ENCODE results near the gene PAQR4.
A peak's percentile ranks its signal among the peaks of the same experiment; 100 is the strongest.

PAQR4 gene

DNA sequence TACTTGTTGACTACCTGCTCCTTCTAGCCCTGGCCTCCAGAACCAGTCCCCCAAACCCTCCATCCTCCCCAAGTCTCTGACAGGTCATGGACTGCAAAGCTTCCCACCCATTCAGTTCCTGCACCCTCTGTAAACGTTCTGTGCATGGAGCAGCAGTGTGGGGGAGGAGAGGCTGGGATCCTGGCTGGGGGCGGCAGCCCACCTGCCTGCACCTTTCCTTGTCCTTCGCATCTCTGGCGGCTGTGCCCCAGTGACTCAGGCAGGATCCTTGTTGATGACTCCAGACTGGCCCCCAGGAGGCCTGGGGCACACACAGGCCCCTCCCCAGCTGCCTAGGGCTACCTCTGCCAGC lies 12.7 kb downstream of the PAQR4 start:
- WGBS, 2 experiments (ENCODE audit: insufficient coverage in 2 of 2): 16 to 44% methylated on average over 2 to 3 of the region's 4 CpGs
- Histone ChIP-seq H3K9me3 (ENCODE audit: control insufficient read depth, low read length) (no peaks in the 10 kb centered on the region), H3K36me3 (ENCODE audit: control insufficient read depth, insufficient read depth, low read length) (peaks cover 13% of the 10 kb centered on the region), H3K4me1 (ENCODE audit: control insufficient read depth, insufficient read depth, low read length, poor library complexity, severe bottlenecking) (peaks cover 14% of the 10 kb centered on the region), H3K4me3 (ENCODE audit: extremely low read depth, insufficient read depth, low read length, poor library complexity, severe bottlenecking) (peak overlapping the region; percentile 72), H3K27ac (ENCODE audit: low read depth, low read length, severe bottlenecking) (peak overlapping the region; percentile 72)

DNA sequence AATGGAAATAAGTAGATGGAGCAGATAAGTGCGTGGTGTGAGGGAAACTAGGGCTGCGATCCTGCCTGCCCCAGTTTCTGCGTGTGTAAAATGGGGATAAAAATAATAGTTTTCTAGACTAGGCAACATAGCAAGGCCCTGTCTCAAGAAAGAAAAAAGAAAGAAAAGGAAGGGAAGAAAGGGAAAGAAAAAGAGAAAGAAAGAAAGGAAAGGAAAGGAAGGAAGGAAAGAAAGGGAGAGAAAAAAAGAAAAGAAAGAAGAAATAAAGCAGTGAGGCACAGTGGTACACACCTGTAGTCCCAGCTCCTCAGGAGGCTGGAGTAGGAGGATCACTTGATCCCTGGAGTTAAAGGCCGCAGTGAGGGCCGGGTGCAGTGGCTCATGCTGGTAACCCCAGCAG lies 13.3 kb downstream of the PAQR4 start:
- H3K36me3 ChIP-seq (ENCODE audit: control insufficient read depth, insufficient read depth, low read length): peaks cover 8% of the 10 kb centered on the region
- no peak overlapping the region for H3K4me3 ChIP-seq (ENCODE audit: extremely low read depth, insufficient read depth, low read length, poor library complexity, severe bottlenecking)
- H3K9me3 ChIP-seq (ENCODE audit: control insufficient read depth, low read length): no peaks in the 10 kb centered on the region
- WGBS, 2 experiments (ENCODE audit: insufficient coverage in 2 of 2): 74 to 82% methylated on average over 3 to 5 of the region's 5 CpGs
- H3K4me1 ChIP-seq (ENCODE audit: control insufficient read depth, insufficient read depth, low read length, poor library complexity, severe bottlenecking): peaks cover 14% of the 10 kb centered on the region
- H3K27ac ChIP-seq (ENCODE audit: low read depth, low read length, severe bottlenecking): no peak overlapping the region

- H3K36me3 ChIP-seq (ENCODE audit: control insufficient read depth, insufficient read depth, low read length): no peaks in the 10 kb centered on the region
- 18 to 19% methylated on average over 36 to 39 of the region's 42 CpGs for WGBS, 2 experiments (ENCODE audit: insufficient coverage in 2 of 2)
- H3K4me3 ChIP-seq (ENCODE audit: extremely low read depth, insufficient read depth, low read length, poor library complexity, severe bottlenecking): no peak overlapping the region
- no peak overlapping the region for H3K27ac ChIP-seq (ENCODE audit: low read depth, low read length, severe bottlenecking)
- peaks cover 14% of the 10 kb centered on the region for H3K4me1 ChIP-seq (ENCODE audit: control insufficient read depth, insufficient read depth, low read length, poor library complexity, severe bottlenecking)
- H3K9me3 ChIP-seq (ENCODE audit: control insufficient read depth, low read length): no peaks in the 10 kb centered on the region
Measured at GRCh38 chr16:2983706-2984136, 14.6 kb downstream of the PAQR4 start.

- Histone ChIP-seq H3K36me3 (ENCODE audit: control insufficient read depth, insufficient read depth, low read length) (no peaks in the 10 kb centered on the region), H3K27ac (ENCODE audit: low read depth, low read length, severe bottlenecking) (no peak overlapping the region), H3K4me3 (ENCODE audit: extremely low read depth, insufficient read depth, low read length, poor library complexity, severe bottlenecking) (no peak overlapping the region), H3K9me3 (ENCODE audit: control insufficient read depth, low read length) (no peaks in the 10 kb centered on the region), H3K4me1 (ENCODE audit: control insufficient read depth, insufficient read depth, low read length, poor library complexity, severe bottlenecking) (peaks cover 14% of the 10 kb centered on the region)
- 97 to 98% methylated on average over 6 to 9 of the region's 9 CpGs for WGBS, 2 experiments (ENCODE audit: insufficient coverage in 2 of 2)
Measured at GRCh38 chr16:2985462-2985861, 16.3 kb downstream of the PAQR4 start.

DNA sequence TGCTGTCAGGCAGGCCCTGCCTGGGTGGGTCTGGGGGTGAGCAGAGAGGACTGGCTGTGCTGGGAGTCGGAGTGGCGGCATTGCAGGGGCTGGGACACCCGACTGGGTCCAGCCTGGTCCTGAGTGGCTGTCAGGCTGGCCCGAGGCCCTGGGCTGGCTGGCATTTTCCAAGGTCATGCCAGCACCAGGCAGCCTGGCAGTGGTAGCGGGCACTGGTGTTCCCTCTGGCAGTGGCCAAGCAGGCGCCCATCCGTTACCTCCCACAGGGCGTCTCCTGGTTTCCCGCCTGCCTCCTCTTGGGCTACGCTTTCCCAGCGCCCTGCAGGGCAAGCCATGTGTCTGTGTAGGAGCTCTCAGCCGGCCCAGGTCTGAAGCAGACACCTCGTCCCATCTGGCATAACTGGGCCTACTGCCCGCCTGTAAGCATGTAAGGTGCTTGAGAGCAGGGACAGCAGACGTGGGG lies 16.8 kb downstream of the PAQR4 start:
- Histone ChIP-seq H3K27ac (ENCODE audit: low read depth, low read length, severe bottlenecking) (no peak overlapping the region), H3K4me3 (ENCODE audit: extremely low read depth, insufficient read depth, low read length, poor library complexity, severe bottlenecking) (no peak overlapping the region), H3K36me3 (ENCODE audit: control insufficient read depth, insufficient read depth, low read length) (no peaks in the 10 kb centered on the region), H3K4me1 (ENCODE audit: control insufficient read depth, insufficient read depth, low read length, poor library complexity, severe bottlenecking) (peaks cover 13% of the 10 kb centered on the region), H3K9me3 (ENCODE audit: control insufficient read depth, low read length) (no peaks in the 10 kb centered on the region)
- WGBS, 2 experiments (ENCODE audit: insufficient coverage in 2 of 2): 95 to 98% methylated on average over 13 to 15 of the region's 15 CpGs

- H3K4me3 ChIP-seq (ENCODE audit: extremely low read depth, insufficient read depth, low read length, poor library complexity, severe bottlenecking): no peak overlapping the region
- H3K27ac ChIP-seq (ENCODE audit: low read depth, low read length, severe bottlenecking): no peak overlapping the region
- H3K9me3 ChIP-seq (ENCODE audit: control insufficient read depth, low read length): no peaks in the 10 kb centered on the region
- H3K36me3 ChIP-seq (ENCODE audit: control insufficient read depth, insufficient read depth, low read length): no peaks in the 10 kb centered on the region
- peaks cover 5% of the 10 kb centered on the region for H3K4me1 ChIP-seq (ENCODE audit: control insufficient read depth, insufficient read depth, low read length, poor library complexity, severe bottlenecking)
- 87 to 94% methylated on average over 15 to 17 of the region's 17 CpGs for WGBS, 2 experiments (ENCODE audit: insufficient coverage in 2 of 2)
Measured at GRCh38 chr16:2986623-2987188, 17.6 kb downstream of the PAQR4 start.

GRCh38 chr16:2987286-2987685 lies 18.1 kb downstream of the PAQR4 start:
- WGBS, 2 experiments (ENCODE audit: insufficient coverage in 2 of 2): 86 to 94% methylated on average over 4 to 9 of the region's 9 CpGs
- no peak overlapping the region for H3K27ac ChIP-seq (ENCODE audit: low read depth, low read length, severe bottlenecking)
- no peaks in the 10 kb centered on the region for H3K9me3 ChIP-seq (ENCODE audit: control insufficient read depth, low read length)
- H3K36me3 ChIP-seq (ENCODE audit: control insufficient read depth, insufficient read depth, low read length): no peaks in the 10 kb centered on the region
- no peaks in the 10 kb centered on the region for H3K4me1 ChIP-seq (ENCODE audit: control insufficient read depth, insufficient read depth, low read length, poor library complexity, severe bottlenecking)
- no peak overlapping the region for H3K4me3 ChIP-seq (ENCODE audit: extremely low read depth, insufficient read depth, low read length, poor library complexity, severe bottlenecking)

DNA sequence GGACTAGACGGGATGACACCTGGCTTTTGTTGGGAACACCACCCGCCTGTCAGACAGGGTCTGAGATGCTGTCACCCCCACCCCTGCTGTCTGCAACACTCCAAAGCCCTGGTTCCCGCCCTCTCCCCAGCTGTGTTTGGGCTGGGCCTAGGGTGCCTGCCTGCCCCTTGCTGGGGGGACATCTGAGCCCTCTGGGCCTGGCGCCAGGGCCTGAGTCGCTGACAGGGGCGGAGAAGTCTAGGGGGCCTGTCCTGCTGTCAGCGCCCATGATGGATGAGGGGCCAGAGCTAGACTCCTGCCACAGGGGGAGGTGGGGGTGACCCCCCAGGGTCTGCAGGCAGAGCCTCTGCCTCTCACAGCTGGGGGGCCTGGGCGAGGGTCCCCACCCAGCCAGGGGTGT lies 18.7 kb downstream of the PAQR4 start:
- no peak overlapping the region for H3K27ac ChIP-seq (ENCODE audit: low read depth, low read length, severe bottlenecking)
- no peak overlapping the region for H3K4me3 ChIP-seq (ENCODE audit: extremely low read depth, insufficient read depth, low read length, poor library complexity, severe bottlenecking)
- no peaks in the 10 kb centered on the region for H3K4me1 ChIP-seq (ENCODE audit: control insufficient read depth, insufficient read depth, low read length, poor library complexity, severe bottlenecking)
- H3K36me3 ChIP-seq (ENCODE audit: control insufficient read depth, insufficient read depth, low read length): no peaks in the 10 kb centered on the region
- 56 to 57% methylated on average over 5 to 6 of the region's 8 CpGs for WGBS, 2 experiments (ENCODE audit: insufficient coverage in 2 of 2)
- no peaks in the 10 kb centered on the region for H3K9me3 ChIP-seq (ENCODE audit: control insufficient read depth, low read length)

GRCh38 chr16:2988590-2989099 lies 19.5 kb downstream of the PAQR4 start:
- 58 to 75% methylated on average over 4 to 8 of the region's 8 CpGs for WGBS, 2 experiments (ENCODE audit: insufficient coverage in 2 of 2)
- H3K27ac ChIP-seq (ENCODE audit: low read depth, low read length, severe bottlenecking): no peak overlapping the region
- no peak overlapping the region for H3K4me3 ChIP-seq (ENCODE audit: extremely low read depth, insufficient read depth, low read length, poor library complexity, severe bottlenecking)
- no peaks in the 10 kb centered on the region for H3K4me1 ChIP-seq (ENCODE audit: control insufficient read depth, insufficient read depth, low read length, poor library complexity, severe bottlenecking)
- H3K36me3 ChIP-seq (ENCODE audit: control insufficient read depth, insufficient read depth, low read length): no peaks in the 10 kb centered on the region
- no peaks in the 10 kb centered on the region for H3K9me3 ChIP-seq (ENCODE audit: control insufficient read depth, low read length)

- H3K36me3 ChIP-seq (ENCODE audit: control insufficient read depth, insufficient read depth, low read length): no peaks in the 10 kb centered on the region
- H3K9me3 ChIP-seq (ENCODE audit: control insufficient read depth, low read length): no peaks in the 10 kb centered on the region
- no peak overlapping the region for H3K4me3 ChIP-seq (ENCODE audit: extremely low read depth, insufficient read depth, low read length, poor library complexity, severe bottlenecking)
- whole genome bisulfite sequencing, 2 experiments (ENCODE audit: insufficient coverage in 2 of 2): 59 to 62% methylated on average over 7 to 8 of the region's 10 CpGs
- no peaks in the 10 kb centered on the region for H3K4me1 ChIP-seq (ENCODE audit: control insufficient read depth, insufficient read depth, low read length, poor library complexity, severe bottlenecking)
- H3K27ac ChIP-seq (ENCODE audit: low read depth, low read length, severe bottlenecking): no peak overlapping the region
Measured at GRCh38 chr16:2990891-2991290, 21.7 kb downstream of the PAQR4 start.

GRCh38 chr16:2991566-2992261 lies 22.6 kb downstream of the PAQR4 start:
- WGBS, 2 experiments (ENCODE audit: insufficient coverage in 2 of 2): 89 to 95% methylated on average over 3 to 8 of the region's 12 CpGs
- no peaks in the 10 kb centered on the region for H3K36me3 ChIP-seq (ENCODE audit: control insufficient read depth, insufficient read depth, low read length)
- H3K27ac ChIP-seq (ENCODE audit: low read depth, low read length, severe bottlenecking): no peak overlapping the region
- H3K4me3 ChIP-seq (ENCODE audit: extremely low read depth, insufficient read depth, low read length, poor library complexity, severe bottlenecking): no peak overlapping the region
- no peaks in the 10 kb centered on the region for H3K9me3 ChIP-seq (ENCODE audit: control insufficient read depth, low read length)
- no peaks in the 10 kb centered on the region for H3K4me1 ChIP-seq (ENCODE audit: control insufficient read depth, insufficient read depth, low read length, poor library complexity, severe bottlenecking)
